ENCODE results near the gene NUDT6.
"Not testable (repeated sequence)": the region's sequence is repeated elsewhere in the genome, so short reads cannot be mapped to it uniquely, and the experiment has no call there.

The NUDT6 gene

DNA sequence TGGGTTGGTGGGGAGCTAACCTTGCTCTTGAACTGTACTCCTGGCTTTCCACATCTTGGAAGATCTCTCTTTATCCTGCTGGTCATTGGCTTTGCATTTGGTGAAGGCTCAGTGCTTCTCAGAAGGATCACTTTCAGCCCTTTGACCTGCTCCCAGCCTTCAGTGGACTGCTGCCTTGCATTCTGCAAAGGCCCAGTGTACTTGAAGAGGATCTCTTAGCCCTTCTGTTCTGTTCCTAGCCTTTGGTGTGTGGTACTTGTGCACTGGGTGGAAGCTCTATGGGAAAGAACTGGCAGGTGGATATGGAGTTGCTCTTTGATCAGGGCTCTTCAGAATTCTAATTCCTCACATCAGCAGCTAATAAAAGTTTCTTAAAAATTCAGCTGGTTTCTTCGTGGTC is 49.3 kb downstream of the NUDT6 start:
- no peak for DNase-seq

DNA sequence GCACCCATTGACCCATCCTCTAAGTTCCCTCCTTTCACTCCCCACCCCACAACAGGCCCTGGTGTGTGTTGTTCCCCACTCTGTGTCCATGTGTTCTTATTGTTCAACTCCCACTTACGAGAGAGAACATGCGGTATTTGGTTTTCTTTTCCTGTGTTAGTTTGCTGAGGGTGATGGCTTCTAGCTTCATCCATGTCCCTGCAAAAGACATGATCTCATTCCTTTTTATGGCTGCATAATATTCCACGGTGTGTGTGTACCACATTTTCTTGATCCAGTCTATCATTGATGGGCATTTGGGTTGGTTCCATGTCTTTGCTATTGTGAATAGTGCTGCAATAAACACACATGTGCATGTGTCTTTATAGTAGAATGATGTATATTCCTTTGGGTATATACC is 54.2 kb downstream of the NUDT6 start:
- not testable (repeated sequence) for DNase-seq

DNA sequence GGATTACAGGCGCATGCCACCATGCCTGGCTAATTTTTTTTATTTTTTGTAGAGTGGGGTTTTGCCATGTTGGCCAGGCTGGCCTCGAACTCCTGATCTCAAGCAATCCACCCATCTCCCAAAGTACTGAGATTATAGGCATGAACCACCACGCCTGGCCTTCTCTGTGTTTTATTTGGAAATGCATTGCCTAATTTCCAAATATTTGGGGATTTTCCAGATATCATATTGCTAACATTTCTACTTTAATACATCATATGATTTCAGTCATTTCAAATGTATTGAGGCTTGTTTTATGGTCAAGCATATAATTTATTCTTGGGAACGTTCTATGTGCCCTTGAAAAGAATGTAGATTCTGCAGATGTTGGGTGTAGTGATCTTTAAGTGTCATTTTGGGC is 57.0 kb downstream of the NUDT6 start:
- no peak for DNase-seq

DNA sequence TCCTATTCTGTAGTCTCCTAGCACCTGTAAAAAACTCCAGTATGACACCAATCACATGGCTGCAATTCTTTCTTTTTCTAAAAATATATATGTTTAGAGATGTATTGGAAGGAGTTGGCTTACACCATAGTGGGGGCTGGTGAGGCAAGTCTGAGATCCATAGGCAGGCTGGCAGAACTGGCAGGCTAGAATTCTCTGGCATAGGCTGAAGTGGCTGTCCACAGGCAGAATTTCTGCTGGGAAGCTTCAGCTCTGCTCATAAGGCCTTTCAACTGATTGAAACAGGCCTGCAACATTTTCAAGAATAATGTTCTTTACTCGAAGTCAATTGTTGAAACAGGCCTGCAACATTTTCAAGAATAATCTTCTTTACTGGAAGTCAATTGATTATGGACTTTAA is 58.8 kb downstream of the NUDT6 start:
- DNase-seq: no peak

DNA sequence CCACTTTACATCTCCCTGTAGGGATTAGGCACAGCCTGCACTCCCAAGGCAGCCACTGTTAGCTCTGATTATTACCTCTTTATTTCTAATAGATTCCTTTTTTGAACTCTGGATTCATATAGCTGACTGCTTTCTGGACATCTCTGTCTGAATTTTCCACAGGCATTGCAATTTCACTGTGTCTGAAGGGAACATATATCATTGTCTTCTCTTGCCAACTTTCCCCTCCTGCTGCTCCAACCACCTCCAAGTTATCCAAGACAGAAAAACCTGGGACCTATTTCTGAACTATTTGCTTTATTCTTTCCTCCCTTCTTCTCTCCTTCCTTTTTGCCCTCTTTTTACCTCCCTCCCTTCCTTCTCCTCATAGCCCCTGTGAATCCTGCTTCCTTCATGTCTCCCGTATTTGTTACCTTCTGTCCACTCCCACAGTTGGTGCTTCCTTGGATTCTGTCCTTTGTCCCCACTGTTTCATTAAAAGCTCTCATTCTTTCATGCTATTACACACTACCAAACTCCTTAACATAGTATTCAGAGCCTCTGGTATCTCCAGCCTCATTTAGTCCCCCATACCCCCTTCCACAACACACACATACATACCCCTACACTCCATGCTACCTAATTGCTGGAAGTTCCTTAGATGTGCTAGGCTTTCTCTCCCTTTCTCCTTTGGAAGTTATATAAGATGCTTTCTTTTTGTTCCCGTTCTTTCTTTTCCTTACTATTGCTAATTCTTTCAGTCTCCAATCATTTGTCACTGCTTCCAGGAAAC is 61.0 kb downstream of the NUDT6 start:
- DNase-seq: no peak

DNA sequence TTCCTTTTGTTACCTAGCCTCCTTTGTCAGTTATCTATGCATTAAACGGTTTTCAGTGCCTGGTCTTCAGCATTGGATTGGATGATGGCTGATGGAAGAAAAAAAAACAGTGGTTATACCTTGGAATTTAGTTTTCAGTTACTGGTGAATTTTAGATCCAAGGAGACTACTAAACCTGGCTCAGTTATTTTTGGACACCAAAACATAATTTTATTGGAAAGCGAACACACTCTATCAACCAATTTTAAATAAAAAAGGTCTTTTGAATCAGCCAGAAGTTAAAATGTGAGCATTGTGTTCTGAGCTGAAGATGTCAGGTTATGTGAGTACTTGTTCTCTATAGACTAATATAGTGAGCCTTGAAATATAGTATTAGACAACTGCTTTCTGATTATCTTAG is 63.7 kb downstream of the NUDT6 start:
- no peak for DNase-seq

DNA sequence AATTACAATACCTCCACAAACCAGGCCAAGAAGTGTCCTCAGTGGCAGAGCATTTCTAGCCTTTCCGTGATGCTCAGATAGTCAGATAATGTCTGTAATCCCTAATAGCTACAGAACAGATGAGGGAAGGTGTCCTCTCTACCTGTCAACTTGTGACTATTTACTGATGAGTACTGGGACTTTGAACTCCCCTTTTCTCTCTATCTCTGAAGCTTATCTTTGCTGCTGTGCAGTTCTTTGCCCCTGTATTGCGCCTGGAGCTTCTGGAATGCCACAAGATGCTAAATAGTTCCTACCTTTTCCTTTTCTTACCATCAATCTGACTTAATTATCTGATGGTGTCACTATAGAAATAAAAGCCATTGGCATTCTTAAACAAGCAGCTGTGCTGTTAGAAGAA is 65.2 kb downstream of the NUDT6 start:
- DNase-seq: no peak

DNA sequence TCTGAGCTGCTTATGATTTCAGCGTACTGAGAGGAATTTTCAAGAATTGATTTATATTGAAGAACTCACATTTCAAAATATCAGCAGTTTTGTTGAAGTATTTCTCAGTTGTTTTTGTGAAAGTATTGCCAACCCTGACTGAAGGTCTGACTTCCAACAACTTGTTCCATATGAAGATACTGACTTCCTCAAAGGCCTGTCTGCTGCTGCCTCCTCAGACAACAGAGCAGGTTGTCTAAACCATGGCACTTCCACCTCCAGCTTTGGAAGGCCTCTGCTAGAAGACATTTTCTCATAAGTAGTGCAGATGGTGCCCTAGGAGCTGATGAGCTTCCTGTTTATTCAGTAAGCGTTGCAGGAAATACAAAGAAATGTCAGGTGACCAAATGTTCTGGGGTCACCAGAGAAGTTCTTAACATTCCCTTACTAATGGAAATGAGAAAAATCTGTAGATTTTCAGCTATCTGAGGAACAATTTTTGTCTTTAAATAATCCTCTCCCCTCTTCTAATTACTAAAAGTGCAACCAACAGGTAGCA is 67.0 kb downstream of the NUDT6 start:
- no peak for DNase-seq

DNA sequence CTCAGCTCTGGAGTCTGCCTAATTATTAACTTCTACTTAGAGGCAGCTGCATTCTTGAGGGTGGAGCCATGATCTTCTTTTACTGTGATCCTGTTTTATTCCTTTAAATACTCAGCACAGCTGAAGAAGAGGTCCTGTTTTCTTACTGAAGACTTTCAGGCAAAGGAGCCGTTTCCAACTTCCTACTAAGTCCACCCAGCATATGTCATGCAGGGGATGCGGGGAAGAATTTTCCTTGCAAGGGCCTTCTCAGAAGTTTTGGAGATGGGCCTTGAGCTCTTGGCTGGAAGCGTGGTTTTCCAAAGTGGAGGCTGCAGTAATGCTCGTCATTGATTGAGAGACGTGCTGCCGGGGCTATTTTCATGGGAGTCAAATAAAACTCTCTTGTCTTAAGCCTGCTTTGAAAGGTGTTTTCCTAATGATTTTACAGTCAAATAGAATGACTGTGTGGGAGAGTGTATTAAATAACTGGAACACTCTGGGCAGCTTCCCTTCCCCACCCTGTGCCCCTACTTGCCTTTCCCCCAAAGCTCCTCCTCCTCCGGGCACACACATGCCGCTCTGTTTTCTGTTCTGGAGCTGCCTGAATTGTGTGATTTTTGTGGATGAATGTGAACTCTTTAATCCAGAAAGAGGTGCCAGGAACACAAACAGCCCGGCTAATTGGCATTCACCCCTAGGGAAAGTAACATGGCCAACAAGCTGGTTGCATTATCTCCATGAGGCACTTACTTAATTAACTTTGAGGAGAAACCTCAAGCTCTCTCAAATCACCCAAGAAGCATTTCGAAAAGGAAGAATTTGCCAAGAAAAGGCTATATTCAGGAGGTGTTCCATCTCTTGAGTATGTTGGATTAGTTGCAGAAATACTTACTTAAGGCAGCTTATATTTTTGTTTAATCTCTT is 67.7 kb downstream of the NUDT6 start:
- no peak for DNase-seq

DNA sequence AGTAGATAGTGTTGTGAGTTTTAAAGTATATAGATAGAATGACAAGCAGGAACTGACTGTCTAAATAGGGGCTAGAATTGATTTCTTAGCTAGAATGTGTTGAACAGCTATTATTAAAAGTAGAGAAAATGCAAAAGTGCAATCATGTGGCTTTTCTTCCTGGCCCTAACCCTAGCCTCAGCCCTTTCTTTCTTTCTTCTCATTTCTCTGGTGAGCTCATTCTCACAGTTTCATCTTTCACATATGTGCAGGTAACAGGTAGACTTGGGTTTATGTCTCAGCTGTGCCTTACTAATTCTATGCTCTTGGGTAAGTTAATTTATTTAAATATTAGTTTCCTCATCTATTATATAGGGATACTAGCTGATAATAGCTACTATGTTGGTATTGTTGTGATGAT is 70.8 kb downstream of the NUDT6 start:
- no peak for DNase-seq

DNA sequence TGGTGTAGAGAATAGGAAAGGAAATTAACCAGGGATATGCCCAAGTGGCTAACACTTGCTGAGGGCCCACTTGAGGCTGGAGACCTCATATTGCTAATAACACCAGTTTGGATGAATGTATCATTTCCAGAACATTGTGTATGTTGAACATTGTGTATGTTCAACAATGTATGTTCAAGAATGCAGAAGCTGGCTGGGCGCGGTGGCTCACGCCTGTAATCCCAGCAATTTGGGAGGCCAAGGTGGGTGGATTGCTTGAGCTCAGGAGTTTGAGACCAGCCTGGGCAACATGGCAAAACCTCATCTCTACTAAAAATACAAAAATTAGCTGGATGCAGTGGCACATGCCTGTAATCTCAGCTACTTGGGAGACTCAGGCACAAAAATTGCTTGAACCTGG is 72.6 kb downstream of the NUDT6 start:
- not testable (repeated sequence) for DNase-seq

DNA sequence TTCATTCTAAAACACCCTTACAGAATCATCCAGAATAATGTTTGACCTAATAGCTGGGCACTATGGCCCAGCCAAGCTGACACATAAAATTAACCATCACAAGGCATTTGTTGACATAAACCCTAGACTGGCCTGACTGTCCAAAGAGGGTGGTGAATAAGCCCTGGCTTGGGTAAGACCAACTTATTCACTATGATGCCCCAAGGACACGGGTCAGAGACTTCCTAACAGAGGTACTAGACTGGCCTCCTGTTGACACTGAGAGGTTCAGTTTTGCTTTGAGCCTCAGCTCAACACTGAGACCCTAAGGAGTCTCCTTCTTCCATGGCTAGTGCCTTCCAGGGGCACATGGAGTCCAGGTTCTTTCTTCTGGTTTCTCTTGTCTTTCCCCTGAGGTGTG is 74.5 kb downstream of the NUDT6 start:
- no peak for DNase-seq

DNA sequence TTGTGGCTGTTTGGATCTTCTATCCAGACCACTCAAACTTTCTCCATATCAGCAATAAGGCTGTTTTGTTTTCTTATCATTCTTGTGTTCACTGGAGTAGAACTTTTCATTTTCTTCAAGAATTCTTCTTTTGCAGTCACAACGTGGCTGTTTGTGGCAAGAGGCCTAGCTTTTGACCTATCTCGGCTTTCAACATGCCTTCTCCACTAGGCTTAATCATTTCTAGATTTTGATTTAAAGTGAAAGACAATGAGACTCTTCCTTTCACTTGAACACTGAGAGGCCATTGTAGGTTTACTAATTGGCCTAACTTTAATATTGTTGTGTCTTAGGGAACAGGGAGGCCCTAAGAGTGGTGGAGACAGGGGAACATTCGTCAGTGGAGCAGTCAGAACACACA is 76.6 kb downstream of the NUDT6 start:
- DNase-seq: no peak

DNA sequence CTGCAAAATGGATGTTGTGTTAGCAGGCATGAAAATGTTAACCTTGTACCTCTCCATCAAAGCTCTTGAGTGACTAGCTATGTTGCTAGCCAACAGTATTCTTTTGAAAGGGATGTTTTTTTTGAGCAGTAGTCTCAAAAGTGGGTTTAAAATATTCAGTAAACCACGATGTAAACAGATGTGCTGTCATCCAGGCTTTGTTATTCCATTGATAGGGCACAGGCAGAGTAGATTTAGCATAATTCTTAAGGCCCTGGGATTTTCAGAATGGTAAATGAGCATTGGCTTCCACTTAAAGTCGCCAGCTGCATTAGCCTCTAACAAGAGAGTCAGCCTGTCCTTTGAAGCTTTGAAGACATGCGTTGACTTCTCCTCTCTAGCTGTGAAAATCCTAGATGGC is 77.3 kb downstream of the NUDT6 start:
- no peak for DNase-seq

DNA sequence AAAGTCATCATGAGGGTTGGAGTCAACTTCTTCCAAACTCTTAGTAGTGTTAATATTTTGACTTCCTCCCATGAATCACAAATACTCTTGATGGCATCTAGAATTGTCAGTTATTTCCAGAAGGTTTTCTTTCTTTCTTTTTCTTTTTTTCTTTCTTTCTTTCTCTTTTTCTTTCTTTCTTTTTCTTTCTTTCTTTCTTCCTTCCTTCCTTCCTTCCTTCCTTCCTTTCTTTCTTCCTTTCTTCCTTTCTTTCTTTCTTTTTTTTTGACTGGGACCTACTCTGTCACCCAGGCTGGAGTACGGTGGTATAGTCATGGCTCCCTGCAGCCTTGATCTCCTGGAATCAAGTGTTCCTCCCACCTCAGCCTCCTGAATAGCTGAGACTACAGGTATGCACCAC is 78.0 kb downstream of the NUDT6 start:
- DNase-seq: not testable (repeated sequence)

DNA sequence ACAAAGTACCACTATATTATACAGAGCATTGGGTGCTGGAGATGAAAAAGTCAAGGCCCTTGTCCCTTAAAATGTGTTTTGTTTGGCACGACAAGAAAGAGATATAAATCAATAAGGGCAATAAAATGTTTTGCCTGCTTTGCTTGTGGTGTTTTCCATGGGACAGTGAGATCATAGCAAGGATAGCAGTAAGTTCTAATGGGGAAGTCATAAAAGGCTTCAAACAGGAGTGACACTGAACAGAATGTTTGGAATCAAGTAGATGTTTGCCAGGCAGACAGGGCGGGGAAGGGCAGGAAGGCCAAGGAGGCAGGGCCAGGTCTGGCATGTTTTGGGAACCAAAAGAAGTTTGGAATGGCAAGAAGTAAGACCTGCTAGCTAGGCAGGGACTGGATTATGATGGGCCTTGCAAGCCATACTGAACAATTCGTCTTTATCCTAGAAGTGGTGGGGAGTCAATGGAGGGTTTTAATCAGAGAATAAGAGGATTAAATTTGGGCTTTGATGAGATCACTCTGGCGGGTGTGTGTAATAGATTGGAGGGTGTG is 79.3 kb downstream of the NUDT6 start:
- no peak for DNase-seq
